H1 (cell line): ENCODE measurements around the gene ACAD10. TPM values are rescaled to one million over a fixed set of nuclear protein-coding genes. Genes with fewer than 3 reads are reported as not detected.
"Not testable (repeated sequence)": the region's sequence is repeated elsewhere in the genome, so short reads cannot be mapped to it uniquely, and the experiment has no call there.

ENCODE experiments used
- CTCF ChIA-PET: fragments of 300-600 bp; sonication (Branson Sonifier 250); formaldehyde crosslinking; loops from one replicate; lab custom pipeline; 2021; ENCODE audit not compliant: partially characterized antibody; lab: Charles Lee
- POLR2A ChIA-PET: fragments of 300-600 bp; sonication (Branson Sonifier 250); formaldehyde crosslinking; loops from one replicate; lab custom pipeline; 2021; ENCODE audit warnings: inconsistent platforms; ENCODE audit not compliant: partially characterized antibody; lab: Charles Lee
- DNase-seq, 2 experiments: peaks; one replicate each; pipeline versions ENCODE4 v3.0.0 to v3.0.0-alpha.2; 2010 to 2022; ENCODE audit warnings: low spot score in 2 of 2, low read depth in 1 of 2, mixed read lengths in 1 of 2
- FAIRE-seq: peaks from 2 replicates; lab custom pipeline; 2011; peaks lifted over from hg19 to GRCh38; lab: Jason Lieb, UNC
- H2AFZ ChIP-seq: 2 replicates; pipeline ENCODE4 v1.8.1; 2012; ENCODE audit warnings: low read length, inconsistent platforms
- H2AK5ac ChIP-seq: 2 replicates; pipeline ENCODE4 v1.6.1; 2013; ENCODE audit warnings: low read depth, low read length
- H2BK120ac ChIP-seq: replicated peaks from 2 replicates; pipeline ENCODE3; 2013; ENCODE audit warnings: low read depth, low read length, inconsistent platforms
- H2BK12ac ChIP-seq: 2 replicates; pipeline ENCODE4 v1.6.1; 2013; ENCODE audit warnings: low read depth, low read length
- H2BK15ac ChIP-seq: 2 replicates; pipeline ENCODE4 v1.6.1; 2013; ENCODE audit warnings: low read length
- H2BK20ac ChIP-seq: 2 replicates; pipeline ENCODE4 v1.6.1; 2013; ENCODE audit warnings: low read length
- H2BK5ac ChIP-seq: 2 replicates; pipeline ENCODE4 v1.6.1; 2013; ENCODE audit warnings: low read depth, low read length
- H3K14ac ChIP-seq: 2 replicates; pipeline ENCODE4 v1.6.1; 2013; ENCODE audit warnings: inconsistent platforms; ENCODE audit not compliant: insufficient read length
- H3K18ac ChIP-seq: 2 replicates; pipeline ENCODE4 v1.6.1; 2013; ENCODE audit warnings: low read length; ENCODE audit errors: extremely low read depth
- H3K23ac ChIP-seq: 2 replicates; pipeline ENCODE4 v1.6.1; 2013; ENCODE audit warnings: inconsistent platforms; ENCODE audit not compliant: insufficient read length
- H3K23me2 ChIP-seq: 2 replicates; pipeline ENCODE4 v1.6.1; 2013; ENCODE audit warnings: low read depth, low read length
- H3K27ac ChIP-seq: 2 replicates; pipeline ENCODE4 v1.6.1; 2011; ENCODE audit warnings: low read depth, low read length, inconsistent platforms
- H3K27me3 ChIP-seq, 4 experiments: replicated peaks in 1 of 4; 1 replicate in 1 of 4; 2 replicates in 3 of 4; pipeline versions ENCODE4 v1.6.1 to v1.8.1; 2011 to 2013; ENCODE audit warnings: low read length in 3 of 4, mild to moderate bottlenecking in 3 of 4, inconsistent platforms in 2 of 4, mixed read lengths in 2 of 4, moderate library complexity in 1 of 4; ENCODE audit not compliant: control insufficient read depth in 3 of 4, insufficient read depth in 3 of 4; ENCODE audit errors: extremely low read depth in 1 of 4
- H3K36me3 ChIP-seq, 4 experiments: 2 replicates each; pipeline versions ENCODE4 v1.6.1 to v1.8.1; 2011 to 2013; ENCODE audit warnings: mild to moderate bottlenecking in 4 of 4, low read length in 3 of 4, moderate library complexity in 2 of 4, control low read depth in 1 of 4, inconsistent platforms in 1 of 4; ENCODE audit not compliant: insufficient read depth in 4 of 4, control insufficient read depth in 2 of 4
- H3K4ac ChIP-seq: replicated peaks from 2 replicates; pipeline ENCODE3; 2013; ENCODE audit warnings: low read length, low read depth, mixed read lengths, inconsistent platforms; ENCODE audit not compliant: insufficient read length
- H3K4me1 ChIP-seq, 4 experiments: replicated peaks in 1 of 4; 1 replicate in 1 of 4; 2 replicates in 3 of 4; pipeline versions ENCODE4 v1.6.1 to v1.8.1; 2011 to 2013; ENCODE audit warnings: low read length in 3 of 4, inconsistent platforms in 2 of 4, mixed read lengths in 1 of 4; ENCODE audit not compliant: insufficient read depth in 4 of 4, control insufficient read depth in 3 of 4
- H3K4me2 ChIP-seq, 2 experiments: 2 replicates each; pipeline versions ENCODE4 v1.6.1 to v1.8.1; 2011 to 2013; ENCODE audit warnings: low read depth in 2 of 2, low read length in 2 of 2, control low read depth in 1 of 2, inconsistent platforms in 1 of 2, mild to moderate bottlenecking in 1 of 2; ENCODE audit not compliant: insufficient read depth in 1 of 2
- H3K4me3 ChIP-seq, 4 experiments: fragments of 200-600, 300-600 bp in 1 of 4; sonication (generic), shearing (Covaris generic), sonication (Bioruptor Twin) in 1 of 4; 2 replicates each; pipeline versions ENCODE4 v1.5.1 to v1.8.1; 2011 to 2016; ENCODE audit warnings: low read length in 4 of 4, low read depth in 3 of 4, control low read depth in 2 of 4, inconsistent platforms in 2 of 4, mild to moderate bottlenecking in 2 of 4, mixed read lengths in 1 of 4, moderate library complexity in 1 of 4; ENCODE audit not compliant: insufficient read depth in 2 of 4; ENCODE audit errors: extremely low read depth in 1 of 4
- H3K56ac ChIP-seq: replicated peaks from 2 replicates; pipeline ENCODE3; 2013; ENCODE audit warnings: low read depth, mild to moderate bottlenecking, mixed read lengths, low read length, inconsistent platforms; ENCODE audit not compliant: insufficient read length
- H3K79me1 ChIP-seq: 2 replicates; pipeline ENCODE4 v1.6.1; 2013; ENCODE audit warnings: low read depth, low read length, control low read depth
- H3K79me2 ChIP-seq, 2 experiments: 2 replicates each; pipeline versions ENCODE4 v1.6.1 to v1.8.1; 2012 to 2013; ENCODE audit warnings: low read length in 2 of 2, mild to moderate bottlenecking in 2 of 2, inconsistent platforms in 1 of 2; ENCODE audit not compliant: insufficient read depth in 2 of 2, control insufficient read depth in 1 of 2
- H3K9ac ChIP-seq, 4 experiments: replicated peaks in 1 of 4; 1 replicate in 1 of 4; 2 replicates in 3 of 4; pipeline versions ENCODE4 v1.6.1 to v1.8.1; 2011 to 2013; ENCODE audit warnings: low read depth in 3 of 4, low read length in 3 of 4, control low read depth in 2 of 4, mild to moderate bottlenecking in 2 of 4, moderate library complexity in 2 of 4, inconsistent platforms in 1 of 4; ENCODE audit errors: extremely low read depth in 1 of 4
- H3K9me3 ChIP-seq, 2 experiments: 2 replicates each; pipeline versions ENCODE4 v1.6.1 to v1.8.1; 2012 to 2013; ENCODE audit warnings: mild to moderate bottlenecking in 2 of 2, moderate library complexity in 2 of 2, control low read depth in 1 of 2, inconsistent platforms in 1 of 2, low read depth in 1 of 2, low read length in 1 of 2, mixed read lengths in 1 of 2; ENCODE audit not compliant: insufficient read depth in 2 of 2
- H4K20me1 ChIP-seq, 2 experiments: replicated peaks in 1 of 2; 2 replicates each; pipeline versions ENCODE3 to v1.8.1; 2011 to 2013; ENCODE audit warnings: inconsistent platforms in 2 of 2, low read length in 2 of 2, mild to moderate bottlenecking in 1 of 2; ENCODE audit not compliant: insufficient read depth in 2 of 2, control insufficient read depth in 1 of 2
- H4K5ac ChIP-seq: 2 replicates; pipeline ENCODE4 v1.6.1; 2013; ENCODE audit warnings: low read length, low read depth, mixed read lengths, inconsistent platforms; ENCODE audit not compliant: insufficient read length
- H4K8ac ChIP-seq: 2 replicates; pipeline ENCODE4 v1.8.0; 2013; ENCODE audit warnings: mild to moderate bottlenecking, moderate library complexity, low read length, inconsistent platforms; ENCODE audit not compliant: insufficient read depth; ENCODE audit errors: extremely low read depth
- H4K91ac ChIP-seq: replicated peaks from 2 replicates; pipeline ENCODE3; 2013; ENCODE audit warnings: low read length, mixed read lengths, inconsistent platforms; ENCODE audit not compliant: insufficient read length
- WGBS, 2 experiments: shearing (Covaris generic) in 1 of 2; methylation state at CpG; one replicate each; pipeline versions ENCODE4 v1.1.6 to v1.1.7; 2013 to 2015; ENCODE audit warnings: low lambda C conversion rate in 2 of 2, mixed read lengths in 2 of 2, inconsistent platforms in 1 of 2, low coverage in 1 of 2, missing lambda C conversion rate in 1 of 2; ENCODE audit not compliant: insufficient replicate concordance in 2 of 2, insufficient coverage in 1 of 2, insufficient read length in 1 of 2; ENCODE audit errors: extremely low coverage in 1 of 2, missing lambda C conversion rate in 1 of 2; 5-methylcytosine and 5-hydroxymethylcytosine counted together
- polyA plus RNA-seq, 7 experiments: library from polyadenylated mRNA; depleted of rRNA in 3 of 7; stranded (reverse) in 5 of 7; unstranded in 2 of 7; fragments of >200 nt in 5 of 7; fragments of 200-250 nt in 2 of 7; gene quantifications; 1 replicate in 5 of 7; 2 replicates in 1 of 7; 4 replicates in 1 of 7; pipeline versions ENCODE4 v1.2.1 to v1.2.3, GENCODE V29; 2011 to 2013; ENCODE audit warnings: missing spikeins in 2 of 7, mixed read lengths in 2 of 7
- total RNA-seq: library from RNA; stranded (reverse); fragmentation: NEBNext Ultra II Directional; extraction: Animal tissue kit (Norgen Biotek cat#: 25700); gene quantifications from 2 replicates; pipeline ENCODE4 v1.2.1, GENCODE V29; 2021

Gene ACAD10
- total and polyA plus RNA-seq, 2 of the 8 experiments (the other 6 are each of a cell fraction or from before 2014, with no cell fraction given) = 17.3 to 23.3 TPM

DNA sequence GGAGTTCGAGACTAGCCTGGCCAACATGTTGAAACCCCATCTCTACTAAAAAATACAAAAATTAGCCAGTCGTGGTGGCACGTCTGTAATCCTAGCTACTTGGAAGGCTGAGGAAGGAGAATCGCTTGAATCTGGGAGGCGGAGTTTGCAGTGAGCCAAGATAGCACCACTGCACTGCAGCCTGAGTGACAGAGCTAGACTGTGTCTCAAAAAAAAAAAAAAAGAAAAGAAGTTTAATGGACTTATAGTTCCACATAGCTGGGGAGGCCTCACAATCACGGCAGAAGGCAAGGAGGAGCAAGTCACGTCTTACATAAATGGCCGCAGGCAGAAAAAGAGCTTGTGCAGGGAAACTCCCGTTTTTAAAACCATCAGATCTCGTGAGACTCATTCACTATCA, 77.7 kb downstream of the ACAD10 start:
- not testable (repeated sequence) for H3K18ac ChIP-seq, H4K20me1 ChIP-seq, H3K79me2 ChIP-seq, H3K4me2 ChIP-seq, H2AK5ac ChIP-seq, FAIRE-seq, H4K8ac ChIP-seq, H2AFZ ChIP-seq, H4K91ac ChIP-seq, H3K9me3 ChIP-seq, H3K4me3 ChIP-seq, H3K9ac ChIP-seq, H3K79me1 ChIP-seq, H3K27ac ChIP-seq, H3K14ac ChIP-seq, H3K27me3 ChIP-seq, H2BK20ac ChIP-seq, H2BK5ac ChIP-seq, H3K23me2 ChIP-seq, H2BK120ac ChIP-seq, H2BK15ac ChIP-seq, H3K36me3 ChIP-seq, H3K56ac ChIP-seq, H3K4ac ChIP-seq, DNase-seq, H3K23ac ChIP-seq, H2BK12ac ChIP-seq, H4K5ac ChIP-seq
- WGBS, 2 experiments = 86% methylated on average over 10 of the region's 10 CpGs; no CpG with 5 or more reads in 1 of the 2 experiments
- POLR2A ChIA-PET = interaction anchor here (0.8 to 2.3 kb wide), 4 partner anchors 10 to 251 kb away, joined by 3 to 8 read pairs (median 4); no protein-coding TSS in a partner anchor
- CTCF ChIA-PET = interaction anchor here (0.6 to 3.0 kb wide), 6 partner anchors 10 to 595 kb away, joined by 4 to 23 read pairs (median 8); no protein-coding TSS in a partner anchor
- peaks cover 0 to 15% (median 3%) of the 10 kb centered on the region in 4 experiments; a peak in 4 of 7 replicates for H3K4me1 ChIP-seq
